Lung (tissue), 12 donors: ENCODE results near the gene NPR3. TPM values are rescaled to one million over a fixed set of nuclear protein-coding genes. Genes with fewer than 3 reads are reported as not detected.
A peak's percentile ranks its signal among the peaks of the same experiment; 100 is the strongest.

Source experiments
- ATAC-seq: fragments of 200-7000 bp; cut with Tn5 transposase; one replicate; pipeline ENCODE4 v1.9.1; 2020; ENCODE audit warnings: moderate number of reproducible peaks; ENCODE audit not compliant: insufficient read depth, low FRiP score
- DNase-seq, 3 donors: peaks; one replicate each; pipeline ENCODE4 v3.0.0-alpha.2; 2013 to 2017
- H3K27ac ChIP-seq, 2 donors: one replicate each; pipeline ENCODE4 v1.5.1; 2013; ENCODE audit warnings: mild to moderate bottlenecking in 2 of 2, moderate library complexity in 2 of 2, control low read depth in 1 of 2, inconsistent platforms in 1 of 2, low read depth in 1 of 2, low read length in 1 of 2
- H3K27me3 ChIP-seq, 3 donors: one replicate each; pipeline ENCODE4 v1.5.1; 2013; ENCODE audit warnings: low read length in 2 of 3; ENCODE audit not compliant: control insufficient read depth in 3 of 3, insufficient read depth in 3 of 3
- H3K36me3 ChIP-seq, 4 donors: one replicate each; pipeline ENCODE4 v1.5.1; 2013; ENCODE audit warnings: low read length in 4 of 4, mild to moderate bottlenecking in 1 of 4, moderate library complexity in 1 of 4; ENCODE audit not compliant: control insufficient read depth in 4 of 4, insufficient read depth in 4 of 4
- H3K4me1 ChIP-seq, 5 donors: one replicate each; pipeline ENCODE4 v1.5.1; 2013; ENCODE audit warnings: low read length in 5 of 5, mild to moderate bottlenecking in 2 of 5, moderate library complexity in 1 of 5; ENCODE audit not compliant: control insufficient read depth in 5 of 5, insufficient read depth in 5 of 5
- H3K4me3 ChIP-seq: one replicate; pipeline ENCODE4 v1.5.1; 2013; ENCODE audit warnings: mild to moderate bottlenecking, control low read depth, moderate library complexity
- H3K9ac ChIP-seq, 2 donors: one replicate each; pipeline ENCODE4 v1.5.1; 2013; ENCODE audit warnings: low read length in 2 of 2, control low read depth in 1 of 2; ENCODE audit not compliant: insufficient read depth in 1 of 2
- H3K9me3 ChIP-seq, 4 donors: one replicate each; pipeline ENCODE4 v1.5.1; 2013; ENCODE audit warnings: low read length in 3 of 4, mild to moderate bottlenecking in 1 of 4, moderate library complexity in 1 of 4; ENCODE audit not compliant: control insufficient read depth in 4 of 4, insufficient read depth in 3 of 4
- WGBS, 2 donors: extraction: QIAGEN DNeasy Blood & Tissue Kit; methylation state at CpG; one replicate each; pipeline ENCODE4 v1.1.7; 2013; 5-methylcytosine and 5-hydroxymethylcytosine counted together
- polyA plus RNA-seq, 2 donors: library from polyadenylated mRNA; stranded (reverse); fragments of 200-250 nt; gene quantifications; one replicate each; pipeline ENCODE4 v1.2.1, GENCODE V29; 2013
- total RNA-seq, 2 donors: library from RNA; depleted of rRNA in 1 of 2; stranded (reverse); fragments of >200 nt in 1 of 2; gene quantifications; one replicate each; pipeline ENCODE4 v1.2.1, GENCODE V29; 2014 to 2021
- TF ChIP-seq, protein P1 (sequence below): IDR thresholded peaks from 2 replicates; pipeline ENCODE4 v1.5.1; 2012; ENCODE audit warnings: mild to moderate bottlenecking; ENCODE audit errors: control extremely low read depth, extremely low read depth
- donor health status: control.
- donor health status: control.
- donor health status: Bipolar disorder and iron deficiency.
- donor health status: healthy.
- donor health status: DM: yes; HTN: yes; CAD: no.

NPR3 gene
- total and polyA plus RNA-seq, 4 donors = 3.9 to 86.9 (median 8.9) TPM

DNA sequence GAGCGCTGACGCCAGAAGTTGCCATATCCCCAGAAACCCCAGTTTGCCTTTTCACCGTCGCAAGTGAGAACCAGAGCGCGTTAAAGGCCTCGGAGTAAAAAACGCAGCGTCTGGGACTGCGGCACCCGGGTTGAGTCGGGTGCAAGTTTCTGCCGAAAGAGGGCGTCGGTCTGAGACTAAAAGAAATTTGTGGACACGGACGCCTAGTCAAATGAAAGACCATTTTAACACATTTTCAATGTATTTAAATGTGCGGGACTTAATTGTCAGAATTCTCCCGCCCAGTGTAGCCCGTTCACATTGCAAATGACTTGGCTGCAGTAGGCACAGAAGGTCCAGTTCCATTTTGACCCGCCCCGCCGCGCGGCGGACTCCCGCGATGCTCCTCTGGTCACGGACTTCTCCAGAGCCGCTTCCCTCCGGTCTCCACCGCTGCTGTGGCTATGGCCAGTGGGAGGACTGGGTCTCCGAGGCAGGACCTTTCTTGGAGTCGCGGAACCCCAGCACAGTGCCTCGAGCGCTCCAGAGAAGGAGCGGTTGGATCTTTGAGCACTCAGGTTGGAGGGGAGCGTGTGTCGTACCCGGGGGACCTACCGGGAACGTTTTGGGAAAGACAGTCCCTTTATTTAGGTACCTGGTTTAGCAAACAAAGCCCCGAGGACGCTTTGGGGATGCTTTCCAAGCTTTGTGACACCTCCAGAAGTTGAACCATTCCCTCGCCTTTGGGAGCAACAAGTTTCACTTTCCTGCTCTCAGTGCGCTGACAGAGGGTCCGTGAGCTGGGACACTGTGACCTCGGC is 1.2 kb upstream of the NPR3 start:
- H3K27me3 ChIP-seq = peaks cover 0 to 38% (median 28%) of the 10 kb centered on the region in 3 donors
- peak overlapping the region in 1 of 2 donors; percentile 77 for H3K9ac ChIP-seq
- peak; percentile 54 for ATAC-seq
- peak overlapping the region; percentile 25 to 78 for H3K27ac ChIP-seq
- H3K9me3 ChIP-seq = peaks cover 0 to 2% (median 0%) of the 10 kb centered on the region in 4 donors
- H3K4me3 ChIP-seq = peak overlapping the region; percentile 51
- no peaks in the 10 kb centered on the region for H3K36me3 ChIP-seq
- TF ChIP-seq, protein P1, sequence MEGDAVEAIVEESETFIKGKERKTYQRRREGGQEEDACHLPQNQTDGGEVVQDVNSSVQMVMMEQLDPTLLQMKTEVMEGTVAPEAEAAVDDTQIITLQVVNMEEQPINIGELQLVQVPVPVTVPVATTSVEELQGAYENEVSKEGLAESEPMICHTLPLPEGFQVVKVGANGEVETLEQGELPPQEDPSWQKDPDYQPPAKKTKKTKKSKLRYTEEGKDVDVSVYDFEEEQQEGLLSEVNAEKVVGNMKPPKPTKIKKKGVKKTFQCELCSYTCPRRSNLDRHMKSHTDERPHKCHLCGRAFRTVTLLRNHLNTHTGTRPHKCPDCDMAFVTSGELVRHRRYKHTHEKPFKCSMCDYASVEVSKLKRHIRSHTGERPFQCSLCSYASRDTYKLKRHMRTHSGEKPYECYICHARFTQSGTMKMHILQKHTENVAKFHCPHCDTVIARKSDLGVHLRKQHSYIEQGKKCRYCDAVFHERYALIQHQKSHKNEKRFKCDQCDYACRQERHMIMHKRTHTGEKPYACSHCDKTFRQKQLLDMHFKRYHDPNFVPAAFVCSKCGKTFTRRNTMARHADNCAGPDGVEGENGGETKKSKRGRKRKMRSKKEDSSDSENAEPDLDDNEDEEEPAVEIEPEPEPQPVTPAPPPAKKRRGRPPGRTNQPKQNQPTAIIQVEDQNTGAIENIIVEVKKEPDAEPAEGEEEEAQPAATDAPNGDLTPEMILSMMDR = peak; percentile 15
- WGBS, 2 donors = 1% methylated on average over 49 of the region's 49 CpGs
- H3K4me1 ChIP-seq = peaks cover 0 to 39% (median 10%) of the 10 kb centered on the region in 5 donors
- DNase-seq = peak; percentile 82 to 89 (median 86)

DNA sequence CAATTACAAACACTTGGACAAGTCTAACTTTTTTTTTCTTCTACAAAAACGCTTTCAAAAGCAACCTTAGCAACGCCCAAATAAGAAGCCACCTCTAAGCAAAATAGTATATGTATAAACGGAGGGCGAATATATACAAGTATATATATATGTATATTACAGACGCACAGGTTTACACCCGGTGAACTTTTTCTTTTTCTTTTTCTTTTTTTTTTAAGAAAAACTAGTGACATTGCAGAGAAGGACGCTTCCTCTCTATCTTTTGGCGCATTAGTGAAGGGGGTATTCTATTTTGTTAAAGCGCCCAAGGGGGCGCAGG is 200 bp downstream of the NPR3 start:
- no peak overlapping the region for H3K27ac ChIP-seq
- H3K9me3 ChIP-seq = peaks cover 0 to 2% (median 0%) of the 10 kb centered on the region in 4 donors
- DNase-seq = no peak
- no peaks in the 10 kb centered on the region for H3K36me3 ChIP-seq
- H3K27me3 ChIP-seq = peaks cover 0 to 39% (median 29%) of the 10 kb centered on the region in 3 donors
- no peak for ATAC-seq
- WGBS, 2 donors = 0 to 1% methylated on average over 10 of the region's 10 CpGs
- TF ChIP-seq, protein P1 = no peak
- peaks cover 0 to 39% (median 10%) of the 10 kb centered on the region in 5 donors for H3K4me1 ChIP-seq
- no peak overlapping the region for H3K9ac ChIP-seq
- H3K4me3 ChIP-seq = peak overlapping the region; percentile 62

DNA sequence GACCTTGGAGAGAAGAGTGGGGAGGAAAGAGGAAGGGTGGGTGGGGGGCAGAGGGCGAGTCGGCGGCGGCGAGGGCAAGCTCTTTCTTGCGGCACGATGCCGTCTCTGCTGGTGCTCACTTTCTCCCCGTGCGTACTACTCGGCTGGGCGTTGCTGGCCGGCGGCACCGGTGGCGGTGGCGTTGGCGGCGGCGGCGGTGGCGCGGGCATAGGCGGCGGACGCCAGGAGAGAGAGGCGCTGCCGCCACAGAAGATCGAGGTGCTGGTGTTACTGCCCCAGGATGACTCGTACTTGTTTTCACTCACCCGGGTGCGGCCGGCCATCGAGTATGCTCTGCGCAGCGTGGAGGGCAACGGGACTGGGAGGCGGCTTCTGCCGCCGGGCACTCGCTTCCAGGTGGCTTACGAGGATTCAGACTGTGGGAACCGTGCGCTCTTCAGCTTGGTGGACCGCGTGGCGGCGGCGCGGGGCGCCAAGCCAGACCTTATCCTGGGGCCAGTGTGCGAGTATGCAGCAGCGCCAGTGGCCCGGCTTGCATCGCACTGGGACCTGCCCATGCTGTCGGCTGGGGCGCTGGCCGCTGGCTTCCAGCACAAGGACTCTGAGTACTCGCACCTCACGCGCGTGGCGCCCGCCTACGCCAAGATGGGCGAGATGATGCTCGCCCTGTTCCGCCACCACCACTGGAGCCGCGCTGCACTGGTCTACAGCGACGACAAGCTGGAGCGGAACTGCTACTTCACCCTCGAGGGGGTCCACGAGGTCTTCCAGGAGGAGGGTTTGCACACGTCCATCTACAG is 760 bp downstream of the NPR3 start:
- TF ChIP-seq, protein P1 = no peak
- peaks cover 0 to 39% (median 29%) of the 10 kb centered on the region in 3 donors for H3K27me3 ChIP-seq
- H3K27ac ChIP-seq = peak overlapping the region in 1 of 2 donors; percentile 57
- 1% methylated on average over 70 to 76 of the region's 76 CpGs for WGBS, 2 donors
- DNase-seq = peak; percentile 15 to 29 (median 26)
- ATAC-seq = no peak
- peaks cover 0 to 39% (median 10%) of the 10 kb centered on the region in 5 donors for H3K4me1 ChIP-seq
- H3K36me3 ChIP-seq = no peaks in the 10 kb centered on the region
- peak overlapping the region; percentile 62 for H3K4me3 ChIP-seq
- H3K9me3 ChIP-seq = peaks cover 0 to 2% (median 0%) of the 10 kb centered on the region in 4 donors
- no peak overlapping the region for H3K9ac ChIP-seq
